Activated CD4-positive, alpha-beta T cell treated with anti-CD3 and anti-CD28 coated beads, Interleukin-2, amount 10 ng/mL, durations not matched to agents 7 days and 5 days (primary cell): ENCODE measurements around the gene HEG1. TPM values are rescaled to one million over a fixed set of nuclear protein-coding genes. Genes with fewer than 3 reads are reported as not detected.
A peak's percentile ranks its signal among the peaks of the same experiment; 100 is the strongest.

Source experiments
- CTCF ChIA-PET: fragments of 350-600 bp; sonication (Branson Sonifier 250); formaldehyde crosslinking; loops from one replicate; lab custom pipeline; 2021; ENCODE audit warnings: antibody characterized with exemption; lab: Charles Lee
- POLR2A ChIA-PET: fragments of 350-600 bp; sonication (Branson Sonifier 250); formaldehyde crosslinking; loops from one replicate; lab custom pipeline; 2021; ENCODE audit warnings: antibody characterized with exemption; lab: Charles Lee
- DNase-seq: peaks from one replicate; pipeline ENCODE4 v3.0.0-alpha.2; 2020
- H3K27ac Mint-ChIP-seq: one replicate; pipeline ENCODE4 v1.8.0; 2021; ENCODE audit warnings: mild to moderate bottlenecking, moderate library complexity, mixed read lengths
- H3K27me3 Mint-ChIP-seq: one replicate; pipeline ENCODE4 v1.8.0; 2021; ENCODE audit warnings: mixed read lengths
- H3K36me3 Mint-ChIP-seq: one replicate; pipeline ENCODE4 v1.8.0; 2021; ENCODE audit warnings: low read depth, mixed read lengths
- H3K4me1 Mint-ChIP-seq: one replicate; pipeline ENCODE4 v1.8.0; 2021; ENCODE audit warnings: mixed read lengths
- H3K4me3 Mint-ChIP-seq: one replicate; pipeline ENCODE4 v1.8.0; 2021; ENCODE audit warnings: mild to moderate bottlenecking, moderate library complexity, mixed read lengths
- H3K9me3 Mint-ChIP-seq: one replicate; pipeline ENCODE4 v1.8.0; 2021; ENCODE audit warnings: mixed read lengths
- total RNA-seq, 2 experiments: library from RNA; stranded (reverse); gene quantifications; one replicate each; pipeline ENCODE4 v1.2.3, GENCODE V29; 2021

Gene HEG1
- total RNA-seq, 2 experiments from 2014 or later = 26.6 to 30.4 TPM

- CTCF ChIA-PET = interaction anchor here (0.6 to 1.0 kb wide), 4 partner anchors 12 to 84 kb away, joined by 3 to 4 read pairs (median 3); no protein-coding TSS in a partner anchor
- POLR2A ChIA-PET = no interaction called here
- H3K9me3 Mint-ChIP-seq = no peaks in the 10 kb centered on the region
Observed at GRCh38 chr3:125019271-125019670, 36.5 kb downstream of the HEG1 start.

GRCh38 chr3:125017406-125017805 lies 38.4 kb downstream of the HEG1 start:
- no peak overlapping the region for H3K27ac Mint-ChIP-seq
- CTCF ChIA-PET = no interaction called here
- POLR2A ChIA-PET = no interaction called here
- peaks cover 56% of the 10 kb centered on the region for H3K36me3 Mint-ChIP-seq
- H3K4me3 Mint-ChIP-seq = no peak overlapping the region
- no peak for DNase-seq
- no peaks in the 10 kb centered on the region for H3K27me3 Mint-ChIP-seq
- peaks cover 26% of the 10 kb centered on the region for H3K4me1 Mint-ChIP-seq
- no peaks in the 10 kb centered on the region for H3K9me3 Mint-ChIP-seq

More at GRCh38 chr3:125019271-125019670, 36.5 kb downstream of the HEG1 start:
- no peak for DNase-seq
- peaks cover 44% of the 10 kb centered on the region for H3K4me1 Mint-ChIP-seq
- no peaks in the 10 kb centered on the region for H3K27me3 Mint-ChIP-seq
- H3K27ac Mint-ChIP-seq = no peak overlapping the region
- no peak overlapping the region for H3K4me3 Mint-ChIP-seq
- peaks cover 50% of the 10 kb centered on the region for H3K36me3 Mint-ChIP-seq

- CTCF ChIA-PET = interaction anchor here (1.3 kb wide), 1 partner anchor 10 kb away, joined by 4 read pairs; no protein-coding TSS in a partner anchor
- POLR2A ChIA-PET = no interaction called here
- Mint-ChIP-seq H3K9me3 (no peaks in the 10 kb centered on the region), H3K36me3 (peaks cover 72% of the 10 kb centered on the region), H3K27me3 (no peaks in the 10 kb centered on the region), H3K4me1 (peaks cover 36% of the 10 kb centered on the region), H3K4me3 (no peak overlapping the region), H3K27ac (no peak overlapping the region)
- DNase-seq = no peak
Observed at GRCh38 chr3:125014570-125015179, 41.1 kb downstream of the HEG1 start.

GRCh38 chr3:125013095-125013494 lies 42.7 kb downstream of the HEG1 start:
- no peak overlapping the region for H3K27ac Mint-ChIP-seq
- H3K4me3 Mint-ChIP-seq = no peak overlapping the region
- DNase-seq = no peak
- H3K9me3 Mint-ChIP-seq = no peaks in the 10 kb centered on the region
- POLR2A ChIA-PET = no interaction called here
- peaks cover 23% of the 10 kb centered on the region for H3K4me1 Mint-ChIP-seq
- CTCF ChIA-PET = interaction anchor here (0.6 to 1.7 kb wide), 3 partner anchors 11 to 536 kb away, joined by 3 to 5 read pairs (median 5); no protein-coding TSS in a partner anchor
- no peaks in the 10 kb centered on the region for H3K27me3 Mint-ChIP-seq
- peaks cover 73% of the 10 kb centered on the region for H3K36me3 Mint-ChIP-seq

GRCh38 chr3:125011941-125012340 lies 43.9 kb downstream of the HEG1 start:
- ChIA-PET CTCF (interaction anchor here (1.3 to 1.7 kb wide), 2 partner anchors 10 to 336 kb away, joined by 3 to 5 read pairs; no protein-coding TSS in a partner anchor), POLR2A (interaction anchor here (0.5 kb wide), 1 partner anchor 14 kb away, joined by 3 read pairs; no protein-coding TSS in a partner anchor)
- no peaks in the 10 kb centered on the region for H3K9me3 Mint-ChIP-seq
- H3K4me1 Mint-ChIP-seq = peaks cover 22% of the 10 kb centered on the region
- peaks cover 75% of the 10 kb centered on the region for H3K36me3 Mint-ChIP-seq
- H3K27ac Mint-ChIP-seq = no peak overlapping the region
- no peaks in the 10 kb centered on the region for H3K27me3 Mint-ChIP-seq
- DNase-seq = no peak
- no peak overlapping the region for H3K4me3 Mint-ChIP-seq

- Mint-ChIP-seq H3K4me3 (no peak overlapping the region), H3K27me3 (no peaks in the 10 kb centered on the region), H3K36me3 (peaks cover 82% of the 10 kb centered on the region), H3K4me1 (peaks cover 22% of the 10 kb centered on the region), H3K27ac (no peak overlapping the region), H3K9me3 (no peaks in the 10 kb centered on the region)
- CTCF ChIA-PET = interaction anchor here (1.3 kb wide), 2 partner anchors 42 to 338 kb away, joined by 3 read pairs; no protein-coding TSS in a partner anchor
- POLR2A ChIA-PET = no interaction called here
- DNase-seq = no peak
Observed at GRCh38 chr3:125010393-125010792, 45.4 kb downstream of the HEG1 start.

GRCh38 chr3:125008766-125009165 lies 47.0 kb downstream of the HEG1 start:
- Mint-ChIP-seq H3K27me3 (no peaks in the 10 kb centered on the region), H3K27ac (no peak overlapping the region), H3K9me3 (no peaks in the 10 kb centered on the region), H3K36me3 (peaks cover 88% of the 10 kb centered on the region), H3K4me3 (no peak overlapping the region), H3K4me1 (peaks cover 22% of the 10 kb centered on the region)
- CTCF ChIA-PET = interaction anchor here (0.9 to 1.2 kb wide), 2 partner anchors 14 to 117 kb away, joined by 3 to 4 read pairs; no protein-coding TSS in a partner anchor
- POLR2A ChIA-PET = no interaction called here
- DNase-seq = no peak

- Mint-ChIP-seq H3K27me3 (no peaks in the 10 kb centered on the region), H3K4me1 (peaks cover 35% of the 10 kb centered on the region), H3K4me3 (no peak overlapping the region), H3K36me3 (peaks cover 87% of the 10 kb centered on the region), H3K9me3 (no peaks in the 10 kb centered on the region), H3K27ac (no peak overlapping the region)
- CTCF ChIA-PET = interaction anchor here (1.7 kb wide), 1 partner anchor 13 kb away, joined by 4 read pairs; no protein-coding TSS in a partner anchor
- POLR2A ChIA-PET = interaction anchor here (0.6 kb wide), 1 partner anchor 47 kb away, joined by 3 read pairs; no protein-coding TSS in a partner anchor
- no peak for DNase-seq
Observed at GRCh38 chr3:125006291-125006731, 49.5 kb downstream of the HEG1 start.

GRCh38 chr3:125005676-125006075 lies 50.1 kb downstream of the HEG1 start:
- CTCF ChIA-PET = no interaction called here
- Mint-ChIP-seq H3K4me3 (no peak overlapping the region), H3K27ac (no peak overlapping the region), H3K27me3 (no peaks in the 10 kb centered on the region), H3K4me1 (peaks cover 30% of the 10 kb centered on the region), H3K36me3 (peaks cover 87% of the 10 kb centered on the region), H3K9me3 (no peaks in the 10 kb centered on the region)
- POLR2A ChIA-PET = interaction anchor here (0.6 kb wide), 1 partner anchor 48 kb away, joined by 3 read pairs; no protein-coding TSS in a partner anchor
- no peak for DNase-seq

GRCh38 chr3:125005222-125005621 lies 50.6 kb downstream of the HEG1 start:
- H3K36me3 Mint-ChIP-seq = peaks cover 88% of the 10 kb centered on the region
- DNase-seq = no peak
- no peak overlapping the region for H3K4me3 Mint-ChIP-seq
- H3K4me1 Mint-ChIP-seq = peaks cover 26% of the 10 kb centered on the region
- H3K9me3 Mint-ChIP-seq = no peaks in the 10 kb centered on the region
- H3K27me3 Mint-ChIP-seq = no peaks in the 10 kb centered on the region
- POLR2A ChIA-PET = no interaction called here
- CTCF ChIA-PET = no interaction called here
- H3K27ac Mint-ChIP-seq = no peak overlapping the region

- peak overlapping the region; percentile 41 for H3K27ac Mint-ChIP-seq
Observed at GRCh38 chr3:125003859-125004595, 51.8 kb downstream of the HEG1 start.

GRCh38 chr3:125003369-125003853 lies 52.4 kb downstream of the HEG1 start:
- H3K27me3 Mint-ChIP-seq = no peaks in the 10 kb centered on the region
- ChIA-PET CTCF (interaction anchor here (0.7 to 1.5 kb wide), 3 partner anchors 11 to 102 kb away, joined by 3 to 4 read pairs (median 3); no protein-coding TSS in a partner anchor), POLR2A (no interaction called here)
- no peaks in the 10 kb centered on the region for H3K9me3 Mint-ChIP-seq
- H3K4me1 Mint-ChIP-seq = peaks cover 20% of the 10 kb centered on the region
- no peak overlapping the region for H3K27ac Mint-ChIP-seq
- peaks cover 89% of the 10 kb centered on the region for H3K36me3 Mint-ChIP-seq
- no peak overlapping the region for H3K4me3 Mint-ChIP-seq
- no peak for DNase-seq

More at GRCh38 chr3:125003859-125004595, 51.8 kb downstream of the HEG1 start:
- CTCF ChIA-PET = interaction anchor here (0.8 to 1.5 kb wide), 3 partner anchors 10 to 103 kb away, joined by 3 to 4 read pairs (median 3); no protein-coding TSS in a partner anchor
- peaks cover 90% of the 10 kb centered on the region for H3K36me3 Mint-ChIP-seq
- no peaks in the 10 kb centered on the region for H3K9me3 Mint-ChIP-seq
- DNase-seq = no peak
- no peaks in the 10 kb centered on the region for H3K27me3 Mint-ChIP-seq
- H3K4me3 Mint-ChIP-seq = no peak overlapping the region
- H3K4me1 Mint-ChIP-seq = peaks cover 20% of the 10 kb centered on the region
- POLR2A ChIA-PET = no interaction called here
